GM12878 (cell line): Measurements from ENCODE around the gene SETD1B. TPM values are rescaled to one million over a fixed set of nuclear protein-coding genes. Genes with fewer than 3 reads are reported as not detected.

Source experiments
- ATAC-seq: fragments of 200-7000 bp; cut with Tn5 transposase; 3 replicates; pipeline ENCODE4 v1.9.1; 2020; ENCODE audit warnings: mild to moderate bottlenecking, moderate library complexity
- BruUV-seq: library from RNA; stranded (reverse); fragments of 400-500 nt; replicated peaks from 2 replicates; lab custom pipeline; 2021; lab: Mats Ljungman, UMichigan
- CTCF ChIA-PET: fragments of 300-600 bp; sonication (Branson Sonifier 250); formaldehyde crosslinking; extraction: SDS; loops from one replicate; lab custom pipeline; 2021; ENCODE audit warnings: inconsistent platforms; lab: Yijun Ruan, JAX
- POLR2A ChIA-PET: fragments of 350-600 bp; formaldehyde crosslinking; extraction: SDS; loops from one replicate; lab custom pipeline; 2021; ENCODE audit warnings: inconsistent platforms; lab: Charles Lee
- RAD21 ChIA-PET: fragments of 300-600 bp; sonication (Branson Sonifier 250); formaldehyde crosslinking; loops from one replicate; lab custom pipeline; 2023; ENCODE audit warnings: antibody characterized with exemption; ENCODE audit not compliant: unreplicated experiment; lab: Charles Lee
- SMC1A ChIA-PET: fragments of 300-600 bp; sonication (Branson Sonifier 250); formaldehyde crosslinking; loops from one replicate; lab custom pipeline; 2023; ENCODE audit not compliant: unreplicated experiment, uncharacterized antibody; lab: Charles Lee
- DNase-seq: peaks from one replicate; pipeline ENCODE4 v3.0.0-alpha.2; 2011; ENCODE audit warnings: low read depth, low spot score
- FAIRE-seq: peaks from 3 replicates; lab custom pipeline; 2011; peaks lifted over from hg19 to GRCh38; lab: Jason Lieb, UNC
- H2AFZ ChIP-seq: 2 replicates; pipeline ENCODE4 v1.6.0; 2011; ENCODE audit warnings: low read depth, low read length, control low read depth; ENCODE audit not compliant: control insufficient read depth
- H3K27ac ChIP-seq: 2 replicates; pipeline ENCODE4 v1.5.1; 2011; ENCODE audit warnings: control low read depth; ENCODE audit not compliant: control insufficient read depth, insufficient read depth
- H3K27me3 ChIP-seq, 2 experiments: replicated peaks in 1 of 2; 2 replicates each; pipeline versions ENCODE4 v1.6.0 to v1.6.1; 2011; ENCODE audit warnings: low read length in 1 of 2; ENCODE audit not compliant: control insufficient read depth in 2 of 2, insufficient read depth in 2 of 2
- H3K36me3 ChIP-seq, 2 experiments: 2 replicates each; pipeline ENCODE4 v1.5.1; 2011; ENCODE audit warnings: low read length in 1 of 2; ENCODE audit not compliant: control insufficient read depth in 2 of 2, insufficient read depth in 2 of 2
- H3K4me1 ChIP-seq: 2 replicates; pipeline ENCODE4 v1.6.1; 2011; ENCODE audit warnings: mild to moderate bottlenecking, low read length, moderate library complexity, mixed read lengths; ENCODE audit not compliant: control insufficient read depth, insufficient read depth
- H3K4me2 ChIP-seq: 2 replicates; pipeline ENCODE4 v1.6.0; 2011; ENCODE audit warnings: control low read depth; ENCODE audit not compliant: control insufficient read depth, insufficient read depth
- H3K4me3 ChIP-seq: fragments of 200-600 bp; sonication (generic); 2 replicates; pipeline ENCODE4 v1.5.1; 2016
- H3K79me2 ChIP-seq: 2 replicates; pipeline ENCODE4 v1.6.0; 2011; ENCODE audit warnings: low read length; ENCODE audit not compliant: control insufficient read depth, insufficient read depth
- H3K9ac ChIP-seq: 2 replicates; pipeline ENCODE4 v1.8.0; 2011; ENCODE audit warnings: low read length, control low read depth, mixed read lengths; ENCODE audit not compliant: control insufficient read depth, insufficient read depth
- H3K9me3 ChIP-seq: replicated peaks from 3 replicates; pipeline ENCODE4 v1.5.1; 2011; ENCODE audit warnings: mild to moderate bottlenecking, low read length; ENCODE audit not compliant: control insufficient read depth, insufficient read depth
- H4K20me1 ChIP-seq: 2 replicates; pipeline ENCODE4 v1.6.0; 2011; ENCODE audit not compliant: control insufficient read depth, insufficient read depth
- CBFB ChIP-seq: IDR thresholded peaks from 2 replicates; pipeline ENCODE4 v1.6.1; 2016; ENCODE audit warnings: antibody characterized with exemption, low read depth
- NFYA ChIP-seq: IDR thresholded peaks from 2 replicates; pipeline ENCODE4 v1.6.1; 2011; ENCODE audit warnings: low read depth, mild to moderate bottlenecking, low read length, improper control_type of control experiment, borderline replicate concordance
- SKIL ChIP-seq: fragments of 450-650 bp; IDR thresholded peaks from 2 replicates; pipeline ENCODE4 v1.6.1; 2017; ENCODE audit warnings: mild to moderate bottlenecking, low read depth, inconsistent platforms; ENCODE audit not compliant: poor library complexity, severe bottlenecking
- WGBS: methylation state at CpG from one replicate; pipeline ENCODE4 v1.1.6; 2016; ENCODE audit warnings: low lambda C conversion rate; ENCODE audit not compliant: insufficient replicate concordance, insufficient coverage; ENCODE audit errors: missing lambda C conversion rate; 5-methylcytosine and 5-hydroxymethylcytosine counted together
- in situ Hi-C: fragments of 300-500 bp; cut with MboI; formaldehyde crosslinking; loops from 9 replicates; pipeline ENCODE4 v1.14.3; 2018; ENCODE audit warnings: mixed read lengths
- intact Hi-C: fragments of 100-400 bp; cut with micrococcal nuclease; formaldehyde crosslinking; loops from one replicate; pipeline ENCODE4 v1.14.2; 2022; ENCODE audit not compliant: unreplicated experiment
- polyA plus RNA-seq, 11 experiments: library from polyadenylated mRNA; depleted of rRNA in 4 of 11; unstranded in 6 of 11; stranded (reverse) in 5 of 11; fragments of >200 nt; fragmentation: Nextera tagmentation in 4 of 11; fragmentation: Illumina TruSeq in 1 of 11; extraction: Ambion mirVana in 4 of 11; extraction: Trizol in 1 of 11; gene quantifications; 1 replicate in 1 of 11; 2 replicates in 10 of 11; pipeline versions ENCODE4 v1.2.1 to v1.2.3, GENCODE V29; 2011 to 2016; ENCODE audit warnings: inconsistent platforms in 2 of 11, missing spikeins in 2 of 11, low read depth in 1 of 11
- total RNA-seq, 4 experiments: library from RNA; depleted of rRNA in 3 of 4; stranded (reverse); fragments of >200 nt in 3 of 4; fragmentation: Illumina TruSeq in 1 of 4; extraction: Trizol in 1 of 4; gene quantifications; 2 replicates each; pipeline versions ENCODE4 v1.2.1 to v1.2.3, GENCODE V29; 2013 to 2021

The SETD1B gene
- total and polyA plus RNA-seq, 10 of the 15 experiments (the other 5 are each of a cell fraction or from before 2014, with no cell fraction given), result 0.50 to 17.3 (median 1.6) TPM

GRCh38 chr12:121769297-121769830 is 34.4 kb upstream of the SETD1B start:
- ATAC-seq (no peak), DNase-seq (no peak), FAIRE-seq (no peak)
- in situ Hi-C loops, result loop anchor here (5.0 kb wide), 1 partner anchor 67 kb away; no protein-coding TSS in a partner anchor
- ChIA-PET POLR2A (interaction anchor here (0.5 to 0.7 kb wide), 2 partner anchors 63 to 973 kb away, joined by 3 to 4 read pairs; no protein-coding TSS in a partner anchor), CTCF (interaction anchor here (1.1 to 3.2 kb wide), 3 partner anchors 25 to 434 kb away, joined by 3 to 15 read pairs (median 6); partner anchors contain the start of gene RHOF), RAD21 (interaction anchor here (0.7 to 1.5 kb wide), 3 partner anchors 25 to 934 kb away, joined by 3 to 7 read pairs (median 3); partner anchors contain the start of gene RHOF), SMC1A (no interaction called here)
- BruUV-seq, result no TSS peak
- H3K27me3 ChIP-seq, result no peaks in the 10 kb centered on the region
- no peaks in the 10 kb centered on the region for H3K9me3 ChIP-seq
- 85% methylated on average over 9 of the region's 9 CpGs for WGBS
- no peak overlapping the region for H3K4me2 ChIP-seq
- H3K36me3 ChIP-seq, result no peaks in the 10 kb centered on the region; a peak in 1 of 4 replicates
- peaks cover 3% of the 10 kb centered on the region; the same call in 1 of the 2 replicates for H3K4me1 ChIP-seq
- no peaks in the 10 kb centered on the region for H3K79me2 ChIP-seq
- intact Hi-C loops, result no loop called here
- H3K9ac ChIP-seq, result no peak overlapping the region
- H3K27ac ChIP-seq, result no peak overlapping the region
- no peaks in the 10 kb centered on the region for H4K20me1 ChIP-seq
- H3K4me3 ChIP-seq, result no peak overlapping the region
- no peak overlapping the region for H2AFZ ChIP-seq
- no peak for TF ChIP-seq SKIL
- TF ChIP-seq CBFB, result no peak
- no peak for TF ChIP-seq NFYA
